AG09309 (cell line): ENCODE results near the gene NPNT.

Experiments used
- DNase-seq: peaks from one replicate; pipeline ENCODE4 v3.0.0-alpha.2; 2010; ENCODE audit warnings: low read depth
- H3K4me3 ChIP-seq: 2 replicates; pipeline ENCODE4 v1.5.1; 2011; ENCODE audit warnings: mild to moderate bottlenecking, low read depth, low read length, moderate library complexity; ENCODE audit not compliant: control insufficient read depth
- CTCF ChIP-seq: IDR thresholded peaks from 2 replicates; pipeline ENCODE4 v1.5.1; 2011; ENCODE audit warnings: mild to moderate bottlenecking, low read depth, low read length, inconsistent platforms; ENCODE audit not compliant: insufficient read depth, control insufficient read depth; ENCODE audit errors: missing control alignments

NPNT gene

GRCh38 chr4:105972946-105973621, 77.8 kb downstream of the NPNT start:
- no peak overlapping the region for H3K4me3 ChIP-seq
- TF ChIP-seq CTCF: no peak
- no peak for DNase-seq

- no peak for TF ChIP-seq CTCF
- no peak for DNase-seq
- H3K4me3 ChIP-seq: no peak overlapping the region
These were observed 81.6 kb downstream of the NPNT start for GRCh38 chr4:105976915-105977314.

- peak; percentile 24 for DNase-seq
- H3K4me3 ChIP-seq: no peak overlapping the region
- TF ChIP-seq CTCF: no peak
These were observed 83.5 kb downstream of the NPNT start for GRCh38 chr4:105978684-105979296.

GRCh38 chr4:105979506-105979905, 84.2 kb downstream of the NPNT start:
- H3K4me3 ChIP-seq: no peak overlapping the region
- no peak for DNase-seq
- TF ChIP-seq CTCF: no peak

- TF ChIP-seq CTCF: no peak
- H3K4me3 ChIP-seq: no peak overlapping the region
- DNase-seq: no peak
These were observed 93.4 kb downstream of the NPNT start for GRCh38 chr4:105988671-105989070.

GRCh38 chr4:105989485-105990242, 94.4 kb downstream of the NPNT start:
- no peak for TF ChIP-seq CTCF
- DNase-seq: no peak
- no peak overlapping the region for H3K4me3 ChIP-seq
